ENCODE data around the gene HEG1.

GRCh38 chr3:125078951-125079674 lies 23.3 kb upstream of the HEG1 start:
- TF ChIP-seq POLR2A (IDR thresholded peaks at IDR 0.05): no peak
- TF ChIP-seq, protein P1, sequence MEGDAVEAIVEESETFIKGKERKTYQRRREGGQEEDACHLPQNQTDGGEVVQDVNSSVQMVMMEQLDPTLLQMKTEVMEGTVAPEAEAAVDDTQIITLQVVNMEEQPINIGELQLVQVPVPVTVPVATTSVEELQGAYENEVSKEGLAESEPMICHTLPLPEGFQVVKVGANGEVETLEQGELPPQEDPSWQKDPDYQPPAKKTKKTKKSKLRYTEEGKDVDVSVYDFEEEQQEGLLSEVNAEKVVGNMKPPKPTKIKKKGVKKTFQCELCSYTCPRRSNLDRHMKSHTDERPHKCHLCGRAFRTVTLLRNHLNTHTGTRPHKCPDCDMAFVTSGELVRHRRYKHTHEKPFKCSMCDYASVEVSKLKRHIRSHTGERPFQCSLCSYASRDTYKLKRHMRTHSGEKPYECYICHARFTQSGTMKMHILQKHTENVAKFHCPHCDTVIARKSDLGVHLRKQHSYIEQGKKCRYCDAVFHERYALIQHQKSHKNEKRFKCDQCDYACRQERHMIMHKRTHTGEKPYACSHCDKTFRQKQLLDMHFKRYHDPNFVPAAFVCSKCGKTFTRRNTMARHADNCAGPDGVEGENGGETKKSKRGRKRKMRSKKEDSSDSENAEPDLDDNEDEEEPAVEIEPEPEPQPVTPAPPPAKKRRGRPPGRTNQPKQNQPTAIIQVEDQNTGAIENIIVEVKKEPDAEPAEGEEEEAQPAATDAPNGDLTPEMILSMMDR (IDR thresholded peaks at IDR 0.05 in 4 of 5, conservative IDR thresholded peaks at IDR 0.05 in 1 of 5): no peak

All from gastrocnemius medialis (tissue), 4 donors.